Progenitor cell of endocrine pancreas (in vitro differentiated cells): ENCODE results near the gene MBD5. TPM values are rescaled to one million over a fixed set of nuclear protein-coding genes. Genes with fewer than 3 reads are reported as not detected.

Experiments used
- DNase-seq: peaks from one replicate; pipeline ENCODE4 v3.0.0; 2021; ENCODE audit warnings: low spot score; ENCODE audit not compliant: unreplicated experiment
- H3K27ac Mint-ChIP-seq: 2 replicates; pipeline ENCODE4 v1.8.0; 2021; ENCODE audit warnings: mild to moderate bottlenecking, moderate library complexity, mixed read lengths
- H3K27me3 Mint-ChIP-seq: 2 replicates; pipeline ENCODE4 v1.8.0; 2021; ENCODE audit warnings: mixed read lengths
- H3K36me3 Mint-ChIP-seq: 2 replicates; pipeline ENCODE4 v1.8.0; 2022; ENCODE audit warnings: mixed read lengths; ENCODE audit not compliant: insufficient read depth
- H3K4me1 Mint-ChIP-seq: 2 replicates; pipeline ENCODE4 v1.8.0; 2021; ENCODE audit warnings: low read depth, mixed read lengths
- H3K4me3 Mint-ChIP-seq: 2 replicates; pipeline ENCODE4 v1.8.0; 2021; ENCODE audit warnings: low read depth, mild to moderate bottlenecking, moderate library complexity, mixed read lengths
- H3K9me3 Mint-ChIP-seq: 2 replicates; pipeline ENCODE4 v1.8.0; 2021; ENCODE audit warnings: low read depth, mixed read lengths
- total RNA-seq: library from RNA; stranded (reverse); gene quantifications from 2 replicates; pipeline ENCODE4 v1.2.1, GENCODE V29; 2021
- TF ChIP-seq, protein P1 (sequence below): fragments of 200-600 bp; sonication (generic); IDR thresholded peaks from one replicate; pipeline ENCODE4 v1.5.0; 2021; ENCODE audit warnings: antibody characterized with exemption, mild to moderate bottlenecking; ENCODE audit not compliant: unreplicated experiment

The MBD5 gene
- total RNA-seq, 1 donor from 2014 or later = 65.6 TPM

DNA sequence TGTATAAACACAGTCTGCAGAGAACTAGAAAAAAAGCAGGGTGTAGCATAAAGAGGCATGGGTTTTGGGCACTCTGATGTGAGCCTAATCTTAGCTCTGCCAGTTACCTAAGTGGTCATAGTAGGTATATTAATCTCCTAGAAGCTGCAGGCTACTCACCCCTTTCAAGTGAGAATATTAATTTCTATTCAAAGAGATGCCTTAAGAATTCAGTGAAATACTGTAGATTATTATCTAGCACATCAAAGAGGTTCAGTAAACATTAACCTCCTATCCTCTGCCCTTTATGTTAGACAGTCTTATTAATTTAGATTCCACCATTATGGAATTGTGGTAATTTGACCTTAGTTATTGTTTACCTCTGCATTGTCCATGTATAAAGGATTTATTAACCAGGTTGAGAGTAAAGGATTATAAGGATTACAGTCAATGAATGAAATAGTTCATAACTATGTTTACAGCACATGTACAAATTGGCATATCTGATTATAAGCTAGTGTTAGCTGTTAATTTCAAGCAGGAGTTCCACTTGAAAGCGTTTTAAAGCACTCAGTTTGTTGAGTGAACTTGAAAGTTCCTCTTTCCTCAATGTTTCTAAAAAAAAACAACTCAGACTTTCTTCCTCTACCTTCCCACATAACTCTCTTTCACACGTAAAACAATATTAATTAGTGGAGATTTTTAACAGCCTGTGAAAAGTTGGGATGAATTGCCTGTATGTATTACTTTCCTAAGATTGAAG is 473.1 kb downstream of the MBD5 start:
- H3K4me1 Mint-ChIP-seq = peaks cover 6% of the 10 kb centered on the region
- H3K27ac Mint-ChIP-seq = no peak overlapping the region
- H3K27me3 Mint-ChIP-seq = no peaks in the 10 kb centered on the region
- TF ChIP-seq, protein P1, sequence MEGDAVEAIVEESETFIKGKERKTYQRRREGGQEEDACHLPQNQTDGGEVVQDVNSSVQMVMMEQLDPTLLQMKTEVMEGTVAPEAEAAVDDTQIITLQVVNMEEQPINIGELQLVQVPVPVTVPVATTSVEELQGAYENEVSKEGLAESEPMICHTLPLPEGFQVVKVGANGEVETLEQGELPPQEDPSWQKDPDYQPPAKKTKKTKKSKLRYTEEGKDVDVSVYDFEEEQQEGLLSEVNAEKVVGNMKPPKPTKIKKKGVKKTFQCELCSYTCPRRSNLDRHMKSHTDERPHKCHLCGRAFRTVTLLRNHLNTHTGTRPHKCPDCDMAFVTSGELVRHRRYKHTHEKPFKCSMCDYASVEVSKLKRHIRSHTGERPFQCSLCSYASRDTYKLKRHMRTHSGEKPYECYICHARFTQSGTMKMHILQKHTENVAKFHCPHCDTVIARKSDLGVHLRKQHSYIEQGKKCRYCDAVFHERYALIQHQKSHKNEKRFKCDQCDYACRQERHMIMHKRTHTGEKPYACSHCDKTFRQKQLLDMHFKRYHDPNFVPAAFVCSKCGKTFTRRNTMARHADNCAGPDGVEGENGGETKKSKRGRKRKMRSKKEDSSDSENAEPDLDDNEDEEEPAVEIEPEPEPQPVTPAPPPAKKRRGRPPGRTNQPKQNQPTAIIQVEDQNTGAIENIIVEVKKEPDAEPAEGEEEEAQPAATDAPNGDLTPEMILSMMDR = no peak
- H3K36me3 Mint-ChIP-seq = peaks cover 15% of the 10 kb centered on the region
- no peak for DNase-seq
- H3K9me3 Mint-ChIP-seq = peaks cover 6% of the 10 kb centered on the region
- H3K4me3 Mint-ChIP-seq = no peak overlapping the region

DNA sequence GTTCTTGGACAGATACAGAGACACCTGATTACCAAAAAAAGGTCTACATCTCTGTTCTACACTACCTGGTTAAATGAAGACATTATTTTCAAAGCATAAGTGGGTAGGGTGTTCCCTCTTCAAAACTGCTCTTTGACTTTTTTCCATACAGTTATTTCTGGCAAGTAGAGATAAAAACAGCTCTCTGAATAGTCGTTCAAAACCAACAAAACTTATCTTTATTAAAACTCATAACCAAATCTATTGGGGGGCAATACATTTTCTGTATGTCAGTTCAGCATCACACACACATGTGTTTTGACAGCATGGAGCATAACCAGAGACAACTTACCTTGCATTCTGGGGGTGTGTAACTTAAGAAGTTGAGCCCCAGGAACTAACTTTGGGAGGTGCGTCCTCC is 474.7 kb downstream of the MBD5 start:
- peaks cover under 1% of the 10 kb centered on the region for H3K36me3 Mint-ChIP-seq
- H3K27me3 Mint-ChIP-seq = no peaks in the 10 kb centered on the region
- H3K9me3 Mint-ChIP-seq = peaks cover 6% of the 10 kb centered on the region
- peaks cover 6% of the 10 kb centered on the region for H3K4me1 Mint-ChIP-seq
- no peak overlapping the region for H3K4me3 Mint-ChIP-seq
- no peak for DNase-seq
- H3K27ac Mint-ChIP-seq = no peak overlapping the region
- TF ChIP-seq, protein P1 = no peak

DNA sequence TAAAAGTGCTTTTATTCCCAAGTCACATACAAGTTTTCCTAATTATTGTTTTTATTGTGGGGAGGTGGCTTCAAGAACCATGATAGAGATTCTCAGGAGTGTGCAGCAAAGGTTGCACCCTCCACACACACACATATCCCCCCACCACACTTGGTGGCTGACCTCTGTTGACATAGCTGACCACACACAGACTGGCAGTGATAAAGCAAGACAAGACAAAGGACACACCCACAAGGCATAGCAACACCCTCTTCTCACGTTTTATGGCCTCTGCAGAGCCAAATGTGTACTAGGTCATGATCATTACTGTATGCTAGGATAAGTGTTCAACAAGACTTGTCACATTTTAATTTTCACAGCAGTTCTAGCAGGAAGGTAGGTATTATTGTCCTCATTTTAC is 480.7 kb downstream of the MBD5 start:
- Mint-ChIP-seq H3K27ac (peak overlapping the region; percentile 22), H3K4me1 (peaks cover 21% of the 10 kb centered on the region)

DNA sequence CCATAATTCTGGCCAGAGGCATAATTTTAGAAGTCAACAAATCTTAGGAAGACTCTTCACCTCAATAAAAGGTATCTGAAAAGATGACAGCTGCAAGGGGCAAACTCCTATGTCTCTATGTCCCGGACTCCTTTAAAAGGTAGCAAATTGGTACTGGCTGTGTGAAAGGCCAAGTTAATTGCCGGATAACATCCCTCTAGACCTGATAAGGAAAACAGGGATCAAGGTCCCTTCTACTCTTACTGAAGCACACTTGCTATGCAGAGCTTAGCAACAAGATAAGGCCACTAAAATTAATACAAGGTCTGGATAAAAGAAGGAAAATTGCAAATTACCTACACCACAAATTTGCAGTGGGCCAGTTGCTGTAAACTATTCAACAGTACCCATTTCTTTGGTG is 482.6 kb downstream of the MBD5 start:
- no peak for DNase-seq
- H3K9me3 Mint-ChIP-seq = peaks cover 2% of the 10 kb centered on the region
- H3K4me3 Mint-ChIP-seq = no peak overlapping the region
- peaks cover 17% of the 10 kb centered on the region for H3K4me1 Mint-ChIP-seq
- no peaks in the 10 kb centered on the region for H3K36me3 Mint-ChIP-seq
- TF ChIP-seq, protein P1 = no peak
- no peak overlapping the region for H3K27ac Mint-ChIP-seq
- H3K27me3 Mint-ChIP-seq = no peaks in the 10 kb centered on the region

More for the DNA sequence above, 480.7 kb downstream of the MBD5 start:
- no peaks in the 10 kb centered on the region for H3K36me3 Mint-ChIP-seq
- H3K27me3 Mint-ChIP-seq = no peaks in the 10 kb centered on the region
- TF ChIP-seq, protein P1 = no peak
- no peak overlapping the region for H3K4me3 Mint-ChIP-seq
- peaks cover 6% of the 10 kb centered on the region for H3K9me3 Mint-ChIP-seq
- no peak for DNase-seq

DNA sequence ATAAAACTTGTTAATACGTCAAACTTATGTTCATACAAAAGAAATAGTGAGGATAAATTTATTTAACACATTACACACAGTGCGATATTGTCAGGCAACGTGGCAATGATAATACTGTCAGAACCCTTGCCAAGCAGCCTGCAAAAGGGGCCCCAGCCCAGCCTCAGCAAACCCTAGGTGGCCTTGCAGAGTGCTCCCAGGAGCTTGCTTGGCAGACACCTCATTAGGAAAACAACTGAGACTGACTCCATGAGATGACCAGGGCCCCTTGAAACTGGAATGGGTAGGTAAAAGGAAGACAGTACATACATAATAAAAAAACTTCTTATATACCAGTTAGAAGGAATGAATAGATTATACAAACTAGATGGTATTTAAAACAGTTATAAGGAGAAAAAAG is 487.1 kb downstream of the MBD5 start:
- TF ChIP-seq, protein P1 = no peak
- DNase-seq = no peak
- H3K27me3 Mint-ChIP-seq = no peaks in the 10 kb centered on the region
- H3K36me3 Mint-ChIP-seq = no peaks in the 10 kb centered on the region
- no peak overlapping the region for H3K4me3 Mint-ChIP-seq
- H3K27ac Mint-ChIP-seq = no peak overlapping the region
- no peaks in the 10 kb centered on the region for H3K9me3 Mint-ChIP-seq
- H3K4me1 Mint-ChIP-seq = peaks cover 16% of the 10 kb centered on the region
